ENCODE data around the gene SH3PXD2A. TPM values are rescaled to one million over a fixed set of nuclear protein-coding genes. Genes with fewer than 3 reads are reported as not detected.
"Not testable (repeated sequence)": the region's sequence is repeated elsewhere in the genome, so short reads cannot be mapped to it uniquely, and the experiment has no call there.

The SH3PXD2A gene
- total RNA-seq, 1 donor from 2014 or later = 56.2 TPM

DNA sequence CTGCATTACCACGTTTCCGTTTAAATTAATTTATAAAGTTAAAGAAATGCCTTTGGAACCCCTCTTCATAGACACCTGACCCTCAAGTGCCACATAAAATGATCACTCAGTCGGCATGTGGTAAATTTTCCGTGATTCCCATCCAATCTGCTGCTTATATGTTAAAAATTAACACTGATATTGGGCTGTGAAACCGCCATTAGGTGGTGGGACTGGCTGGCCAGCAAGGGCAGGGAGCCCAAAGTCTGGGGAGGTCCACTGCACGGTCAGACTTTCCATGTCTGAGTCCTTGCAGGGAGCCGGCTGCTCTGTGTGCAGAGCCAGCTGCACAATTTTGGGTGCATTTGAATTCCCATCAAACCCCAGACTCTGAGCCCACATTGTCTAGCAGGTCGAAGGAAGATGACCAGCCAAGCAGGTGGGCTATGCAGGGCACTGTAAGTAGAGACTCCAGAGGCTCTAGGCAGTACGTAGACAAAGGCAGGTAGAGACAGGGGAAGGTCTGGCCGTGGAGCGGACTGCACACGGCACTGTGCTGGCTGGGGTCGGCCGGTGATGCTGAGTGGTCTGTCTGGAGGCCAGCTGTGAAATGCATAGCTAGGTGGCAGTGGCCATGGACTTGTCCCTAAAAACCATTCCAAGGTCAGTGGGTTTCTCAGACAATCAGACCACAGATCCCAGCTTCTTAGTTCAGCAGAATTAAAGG is 122.9 kb downstream of the SH3PXD2A start:
- no peak overlapping the region for H3K27ac ChIP-seq
- peaks cover 39% of the 10 kb centered on the region for H3K4me1 ChIP-seq
- TF ChIP-seq, protein P1, sequence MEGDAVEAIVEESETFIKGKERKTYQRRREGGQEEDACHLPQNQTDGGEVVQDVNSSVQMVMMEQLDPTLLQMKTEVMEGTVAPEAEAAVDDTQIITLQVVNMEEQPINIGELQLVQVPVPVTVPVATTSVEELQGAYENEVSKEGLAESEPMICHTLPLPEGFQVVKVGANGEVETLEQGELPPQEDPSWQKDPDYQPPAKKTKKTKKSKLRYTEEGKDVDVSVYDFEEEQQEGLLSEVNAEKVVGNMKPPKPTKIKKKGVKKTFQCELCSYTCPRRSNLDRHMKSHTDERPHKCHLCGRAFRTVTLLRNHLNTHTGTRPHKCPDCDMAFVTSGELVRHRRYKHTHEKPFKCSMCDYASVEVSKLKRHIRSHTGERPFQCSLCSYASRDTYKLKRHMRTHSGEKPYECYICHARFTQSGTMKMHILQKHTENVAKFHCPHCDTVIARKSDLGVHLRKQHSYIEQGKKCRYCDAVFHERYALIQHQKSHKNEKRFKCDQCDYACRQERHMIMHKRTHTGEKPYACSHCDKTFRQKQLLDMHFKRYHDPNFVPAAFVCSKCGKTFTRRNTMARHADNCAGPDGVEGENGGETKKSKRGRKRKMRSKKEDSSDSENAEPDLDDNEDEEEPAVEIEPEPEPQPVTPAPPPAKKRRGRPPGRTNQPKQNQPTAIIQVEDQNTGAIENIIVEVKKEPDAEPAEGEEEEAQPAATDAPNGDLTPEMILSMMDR (IDR thresholded peaks at IDR 0.05) = no peak
- no peak for TF ChIP-seq POLR2AphosphoS5 (IDR thresholded peaks at IDR 0.05; ENCODE audit: insufficient read depth in 1 of 2, low read depth in 1 of 2)
- TF ChIP-seq POLR2A (IDR thresholded peaks at IDR 0.05) = no peak
- DNase-seq (ENCODE audit: extremely low spot score in 2 of 2) = no peak
- no peaks in the 10 kb centered on the region for H3K9me3 ChIP-seq
- no peak overlapping the region for H3K4me3 ChIP-seq
- H3K36me3 ChIP-seq = no peaks in the 10 kb centered on the region
- H3K27me3 ChIP-seq = no peaks in the 10 kb centered on the region
- intact Hi-C loops (cut with DNase I) = no loop called here

DNA sequence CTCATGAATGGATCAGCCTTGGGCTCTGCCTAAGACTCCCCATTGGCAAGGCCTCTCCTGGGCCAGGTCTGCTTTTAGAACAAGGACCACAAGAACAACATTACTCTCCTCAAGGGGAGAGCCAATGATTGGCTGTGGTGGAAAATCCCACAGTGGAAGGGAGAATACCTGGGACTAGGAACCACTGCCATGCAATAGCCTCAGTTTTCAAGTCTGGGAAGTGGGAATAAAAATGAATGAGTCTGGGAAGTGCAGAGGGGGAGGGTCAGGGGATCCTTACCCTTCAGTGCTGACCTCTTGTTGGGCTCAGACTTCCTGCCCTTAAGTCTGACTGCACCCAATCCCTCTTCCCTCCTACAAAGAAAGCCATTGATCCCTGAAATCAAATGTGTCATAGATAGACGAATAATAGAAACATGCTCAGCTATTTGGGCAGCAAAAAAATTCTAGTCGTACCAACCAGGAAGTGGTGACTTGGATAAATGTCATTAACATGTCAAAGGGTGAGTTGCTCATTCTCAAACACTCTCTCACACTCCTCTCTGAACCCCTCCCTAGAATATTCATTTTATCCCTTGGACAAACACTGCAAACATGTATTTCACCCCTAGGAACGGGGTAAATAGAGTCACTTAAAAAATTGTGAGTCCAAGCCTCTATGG is 123.6 kb downstream of the SH3PXD2A start:
- intact Hi-C loops (cut with DNase I) = no loop called here
- DNase-seq (ENCODE audit: extremely low spot score in 2 of 2) = no peak
- no peaks in the 10 kb centered on the region for H3K27me3 ChIP-seq
- no peaks in the 10 kb centered on the region for H3K36me3 ChIP-seq
- H3K27ac ChIP-seq = no peak overlapping the region
- no peak for TF ChIP-seq POLR2A (IDR thresholded peaks at IDR 0.05)
- TF ChIP-seq, protein P1 (IDR thresholded peaks at IDR 0.05) = no peak
- no peak for TF ChIP-seq POLR2AphosphoS5 (IDR thresholded peaks at IDR 0.05; ENCODE audit: insufficient read depth in 1 of 2, low read depth in 1 of 2)
- no peak overlapping the region for H3K4me3 ChIP-seq
- peaks cover 41% of the 10 kb centered on the region for H3K4me1 ChIP-seq
- no peaks in the 10 kb centered on the region for H3K9me3 ChIP-seq

DNA sequence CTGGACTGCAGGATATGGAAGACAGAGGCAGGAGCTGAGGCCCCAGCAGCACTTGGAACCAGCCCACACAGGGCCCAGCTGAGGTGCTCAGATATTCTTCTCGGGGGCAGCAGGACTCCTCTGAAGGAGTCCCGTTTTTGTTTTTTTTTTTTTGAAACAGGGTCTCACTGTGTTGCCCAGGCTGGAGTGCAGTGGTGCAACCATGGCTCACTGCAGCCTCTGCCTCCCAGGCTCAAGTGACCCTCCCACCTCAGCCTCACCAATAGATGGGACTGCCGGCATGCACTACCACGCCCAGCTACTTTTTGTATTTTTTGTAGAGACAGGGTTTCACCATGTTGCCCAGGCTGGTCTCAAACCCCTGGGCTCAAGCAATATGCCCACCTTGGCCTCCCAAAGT is 124.3 kb downstream of the SH3PXD2A start:
- H3K27me3 ChIP-seq; intact Hi-C loops (cut with DNase I); H3K27ac ChIP-seq; DNase-seq (ENCODE audit: extremely low spot score in 2 of 2); H3K9me3 ChIP-seq; H3K4me3 ChIP-seq; H3K36me3 ChIP-seq: not testable (repeated sequence)
- peaks cover 34% of the 10 kb centered on the region for H3K4me1 ChIP-seq

DNA sequence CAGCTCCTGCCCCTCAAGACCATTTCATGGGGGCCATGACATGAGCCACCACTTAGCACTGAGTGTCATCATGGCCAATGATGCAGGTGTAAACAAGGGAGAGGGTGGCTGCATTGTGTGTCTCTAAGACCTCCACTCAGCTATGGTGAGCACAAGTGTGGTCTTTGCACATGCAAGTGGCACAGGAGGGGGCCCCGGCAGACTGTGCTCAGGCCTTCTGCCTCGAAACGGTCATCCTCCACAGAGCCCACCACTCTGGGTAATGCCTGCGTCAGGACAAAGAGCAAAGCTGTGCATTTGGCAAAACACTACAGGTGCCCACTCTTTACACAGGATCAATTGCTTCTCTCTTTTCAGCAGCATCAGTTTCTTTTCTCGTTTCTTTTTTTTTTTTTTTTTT is 125.5 kb downstream of the SH3PXD2A start:
- intact Hi-C loops (cut with DNase I) = loop anchor here (10.0 kb wide), 1 partner anchor 265 kb away; no protein-coding TSS in a partner anchor
- Histone ChIP-seq H3K4me1 (peaks cover 33% of the 10 kb centered on the region), H3K9me3 (no peaks in the 10 kb centered on the region), H3K36me3 (no peaks in the 10 kb centered on the region), H3K27me3 (no peaks in the 10 kb centered on the region), H3K27ac (no peak overlapping the region), H3K4me3 (no peak overlapping the region)
- no peak for TF ChIP-seq POLR2A (IDR thresholded peaks at IDR 0.05)
- TF ChIP-seq POLR2AphosphoS5 (IDR thresholded peaks at IDR 0.05; ENCODE audit: insufficient read depth in 1 of 2, low read depth in 1 of 2) = no peak
- TF ChIP-seq, protein P1 (IDR thresholded peaks at IDR 0.05) = no peak
- no peak for DNase-seq (ENCODE audit: extremely low spot score in 2 of 2)

DNA sequence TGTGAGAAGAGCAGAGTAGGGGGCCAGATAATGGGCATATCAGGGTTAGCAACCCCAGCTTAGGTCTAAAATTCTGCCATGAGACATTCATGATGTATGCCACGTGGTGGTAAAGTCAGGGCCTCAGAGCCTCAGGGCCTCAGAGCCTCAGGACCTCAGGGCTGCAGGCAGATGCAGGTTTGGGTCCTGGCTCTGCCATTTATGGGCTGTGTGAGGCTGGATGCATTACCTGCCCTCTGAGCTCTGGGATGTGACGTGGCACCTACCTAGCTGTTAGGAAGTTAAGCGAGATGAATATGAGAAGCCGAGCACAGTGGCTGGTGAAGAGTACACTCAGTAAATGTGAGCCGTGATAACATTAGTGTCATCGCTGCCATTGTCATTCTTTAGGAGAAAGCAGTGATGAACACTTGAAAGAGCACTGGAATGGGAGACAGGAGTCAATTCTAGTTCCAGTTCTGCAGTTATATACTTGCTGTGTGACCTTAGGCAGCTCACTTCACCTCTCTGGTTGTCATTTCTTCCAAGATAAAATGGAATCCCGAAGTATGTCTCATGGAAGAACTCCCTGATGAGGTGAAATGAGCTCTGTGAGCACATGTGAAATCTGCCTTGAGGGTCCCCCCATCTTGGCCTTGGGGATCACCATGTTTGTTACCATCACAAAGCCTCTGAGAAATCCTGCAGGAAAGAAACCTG is 127.2 kb downstream of the SH3PXD2A start:
- TF ChIP-seq POLR2AphosphoS5 (IDR thresholded peaks at IDR 0.05; ENCODE audit: insufficient read depth in 1 of 2, low read depth in 1 of 2) = no peak
- TF ChIP-seq POLR2A (IDR thresholded peaks at IDR 0.05) = no peak
- TF ChIP-seq, protein P1 (IDR thresholded peaks at IDR 0.05) = no peak
- H3K27ac ChIP-seq = no peak overlapping the region

More for the DNA sequence above, 127.2 kb downstream of the SH3PXD2A start:
- H3K27me3 ChIP-seq = no peaks in the 10 kb centered on the region
- no peak overlapping the region for H3K4me3 ChIP-seq
- peaks cover 31% of the 10 kb centered on the region for H3K4me1 ChIP-seq
- H3K9me3 ChIP-seq = no peaks in the 10 kb centered on the region
- DNase-seq (ENCODE audit: extremely low spot score in 2 of 2) = no peak
- intact Hi-C loops (cut with DNase I) = loop anchor here (10.0 kb wide), 1 partner anchor 267 kb away; no protein-coding TSS in a partner anchor
- peaks cover 0 to 10% of the 10 kb centered on the region in 2 donors for H3K36me3 ChIP-seq
